Astrocyte (in vitro differentiated cells and primary cell): ENCODE data around the gene FHIT.

Experiments used
- EZH2 ChIP-seq: IDR thresholded peaks from 2 replicates; pipeline ENCODE4 v1.6.1; 2012; ENCODE audit warnings: mild to moderate bottlenecking, low read length, inconsistent platforms; ENCODE audit not compliant: insufficient read depth
- TF ChIP-seq, protein P1 (sequence below): IDR thresholded peaks from 2 replicates; pipeline ENCODE4 v1.5.1; 2011; ENCODE audit warnings: low read depth, mild to moderate bottlenecking, inconsistent platforms, low read length, moderate library complexity; ENCODE audit not compliant: insufficient read depth

DNA sequence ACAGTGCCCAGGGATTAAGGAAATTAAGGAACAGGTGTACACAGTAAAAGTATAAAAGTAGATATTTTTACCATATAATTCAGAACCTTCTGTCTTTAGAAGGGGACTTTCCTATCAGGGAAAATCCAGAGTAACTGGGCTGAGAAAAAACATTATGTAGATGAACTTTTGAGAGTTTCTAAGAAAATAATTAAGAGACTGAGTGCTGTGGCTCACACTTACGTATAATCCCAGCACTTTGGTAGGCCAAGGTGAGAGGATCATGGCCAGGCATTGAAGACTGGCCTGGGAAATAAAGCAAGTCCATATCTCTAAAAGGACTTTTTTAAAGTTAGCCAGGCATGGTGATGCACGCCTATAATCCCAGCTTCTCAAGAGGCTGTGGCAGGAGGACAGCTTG is 1021.8 kb downstream of the FHIT start:
- TF ChIP-seq, protein P1, sequence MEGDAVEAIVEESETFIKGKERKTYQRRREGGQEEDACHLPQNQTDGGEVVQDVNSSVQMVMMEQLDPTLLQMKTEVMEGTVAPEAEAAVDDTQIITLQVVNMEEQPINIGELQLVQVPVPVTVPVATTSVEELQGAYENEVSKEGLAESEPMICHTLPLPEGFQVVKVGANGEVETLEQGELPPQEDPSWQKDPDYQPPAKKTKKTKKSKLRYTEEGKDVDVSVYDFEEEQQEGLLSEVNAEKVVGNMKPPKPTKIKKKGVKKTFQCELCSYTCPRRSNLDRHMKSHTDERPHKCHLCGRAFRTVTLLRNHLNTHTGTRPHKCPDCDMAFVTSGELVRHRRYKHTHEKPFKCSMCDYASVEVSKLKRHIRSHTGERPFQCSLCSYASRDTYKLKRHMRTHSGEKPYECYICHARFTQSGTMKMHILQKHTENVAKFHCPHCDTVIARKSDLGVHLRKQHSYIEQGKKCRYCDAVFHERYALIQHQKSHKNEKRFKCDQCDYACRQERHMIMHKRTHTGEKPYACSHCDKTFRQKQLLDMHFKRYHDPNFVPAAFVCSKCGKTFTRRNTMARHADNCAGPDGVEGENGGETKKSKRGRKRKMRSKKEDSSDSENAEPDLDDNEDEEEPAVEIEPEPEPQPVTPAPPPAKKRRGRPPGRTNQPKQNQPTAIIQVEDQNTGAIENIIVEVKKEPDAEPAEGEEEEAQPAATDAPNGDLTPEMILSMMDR: no peak
- no peak for TF ChIP-seq EZH2
